Stimulated activated CD8-positive, alpha-beta memory T cell treated with anti-CD3 and anti-CD28 coated beads, Interleukin-15, amount 100 ng/mL, for 1 hour (primary cell): ENCODE data around the gene VIM.
A peak's percentile ranks its signal among the peaks of the same experiment; 100 is the strongest.

Experiments
- DNase-seq: peaks from one replicate; pipeline ENCODE4 v3.0.0-alpha.2; 2020; ENCODE audit warnings: low read depth

The VIM gene

DNA sequence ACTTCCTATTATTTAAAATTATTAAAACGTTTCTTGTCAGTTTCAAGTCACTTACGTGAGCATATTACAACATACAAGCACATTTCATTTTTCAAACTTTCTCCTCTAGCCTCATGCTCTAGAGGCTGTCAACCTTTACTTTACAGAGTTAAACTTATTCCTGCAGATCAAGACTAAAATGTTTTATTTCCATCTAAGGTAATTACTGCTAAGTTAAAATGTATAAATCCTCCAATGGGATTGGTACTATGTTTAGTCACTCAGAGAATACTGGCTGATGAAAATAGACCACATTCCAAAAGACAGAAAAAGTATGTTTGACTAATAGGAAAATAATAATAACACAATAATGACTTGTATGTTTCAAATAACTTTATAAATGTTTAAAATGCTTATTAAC lies 18.2 kb upstream of the VIM start:
- no peak for DNase-seq

DNA sequence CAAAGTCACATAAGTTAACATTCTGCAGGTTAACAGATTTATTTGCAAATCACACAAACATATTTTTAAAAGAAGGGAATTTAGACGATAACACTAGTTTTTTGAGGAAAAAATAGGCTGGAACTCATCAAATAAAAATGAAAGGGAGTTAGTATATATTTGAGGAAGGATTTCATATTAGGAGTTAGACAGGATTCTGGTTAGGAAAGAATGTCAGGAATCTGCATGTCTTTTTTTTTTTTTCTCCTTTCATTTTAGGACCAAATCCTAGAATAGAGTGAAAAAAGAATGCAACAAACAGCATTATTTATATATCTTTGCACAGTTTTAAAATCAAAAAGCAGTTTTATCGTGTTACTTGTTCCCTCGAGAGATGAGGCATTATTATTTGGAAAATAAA lies 17.7 kb upstream of the VIM start:
- no peak for DNase-seq

DNA sequence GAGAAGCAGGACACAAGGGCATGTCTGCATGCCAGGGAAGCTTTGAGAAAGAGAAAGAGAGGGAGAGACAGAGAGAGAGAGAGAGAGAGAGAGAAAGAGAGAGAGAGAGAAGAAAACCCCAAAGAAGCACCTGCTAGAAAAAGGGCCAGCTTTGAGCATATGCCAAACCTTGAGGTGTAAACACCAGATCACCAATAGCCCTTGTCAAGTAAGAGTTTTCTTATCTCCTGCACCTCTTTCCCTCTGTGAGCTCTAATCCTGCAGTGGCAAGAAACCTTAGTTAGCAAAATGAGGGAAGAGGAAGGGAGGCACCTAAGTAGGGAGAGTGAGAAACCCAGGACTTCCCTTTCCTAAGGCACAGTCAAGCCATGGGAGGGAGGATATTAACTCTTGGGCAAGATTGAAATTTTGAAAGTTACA lies 15.2 kb upstream of the VIM start:
- DNase-seq = no peak

DNA sequence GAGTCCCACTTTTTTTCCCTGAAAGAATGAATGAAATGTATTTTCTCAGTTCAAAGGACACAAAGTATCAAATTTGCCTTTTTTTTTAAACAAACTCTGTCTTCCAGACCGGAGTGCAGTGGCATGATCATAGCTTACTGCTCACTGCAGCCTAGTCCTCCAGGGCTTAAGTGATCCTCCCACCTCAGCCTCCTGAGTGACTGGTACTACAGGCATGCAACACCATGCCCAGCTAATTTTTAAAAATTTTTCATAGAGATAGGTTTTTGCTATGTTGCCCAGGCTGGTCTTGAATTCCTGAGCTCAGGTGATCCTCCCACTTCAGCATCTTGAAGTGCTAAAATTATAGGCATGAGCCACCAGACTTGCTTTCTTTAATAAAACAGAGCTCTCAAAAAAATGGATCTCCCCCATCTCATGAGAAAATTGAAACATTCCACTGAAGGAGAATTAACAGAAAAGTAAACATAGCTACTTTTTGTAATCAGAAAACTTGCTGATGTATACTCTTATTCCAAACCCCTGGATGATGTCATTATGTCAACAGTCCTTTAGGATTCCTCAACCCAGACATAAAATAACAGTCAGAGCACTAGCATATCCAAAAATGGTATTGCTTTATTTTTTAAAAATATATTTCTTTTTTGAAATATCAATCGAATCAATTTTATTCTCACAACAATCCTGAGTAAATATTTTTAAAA lies 14.2 kb upstream of the VIM start:
- no peak for DNase-seq

DNA sequence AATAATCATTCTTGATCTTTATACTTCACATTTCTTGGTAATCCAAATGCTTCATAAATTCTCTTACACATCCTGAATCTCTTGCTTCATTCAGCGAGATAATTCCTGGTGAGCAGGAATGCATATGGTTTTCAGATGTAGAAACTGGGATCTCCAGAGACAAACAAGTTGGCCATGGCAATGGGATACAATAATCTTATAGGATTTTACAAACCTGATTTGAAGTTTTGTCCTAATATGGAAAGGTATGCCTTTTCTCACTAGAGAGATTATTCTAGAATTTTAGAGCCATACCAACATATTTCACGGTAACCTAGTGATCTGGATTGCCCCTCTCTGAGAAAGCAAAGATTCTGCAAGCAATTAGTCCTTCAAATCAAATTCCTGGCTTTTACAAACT lies 13.5 kb upstream of the VIM start:
- no peak for DNase-seq

DNA sequence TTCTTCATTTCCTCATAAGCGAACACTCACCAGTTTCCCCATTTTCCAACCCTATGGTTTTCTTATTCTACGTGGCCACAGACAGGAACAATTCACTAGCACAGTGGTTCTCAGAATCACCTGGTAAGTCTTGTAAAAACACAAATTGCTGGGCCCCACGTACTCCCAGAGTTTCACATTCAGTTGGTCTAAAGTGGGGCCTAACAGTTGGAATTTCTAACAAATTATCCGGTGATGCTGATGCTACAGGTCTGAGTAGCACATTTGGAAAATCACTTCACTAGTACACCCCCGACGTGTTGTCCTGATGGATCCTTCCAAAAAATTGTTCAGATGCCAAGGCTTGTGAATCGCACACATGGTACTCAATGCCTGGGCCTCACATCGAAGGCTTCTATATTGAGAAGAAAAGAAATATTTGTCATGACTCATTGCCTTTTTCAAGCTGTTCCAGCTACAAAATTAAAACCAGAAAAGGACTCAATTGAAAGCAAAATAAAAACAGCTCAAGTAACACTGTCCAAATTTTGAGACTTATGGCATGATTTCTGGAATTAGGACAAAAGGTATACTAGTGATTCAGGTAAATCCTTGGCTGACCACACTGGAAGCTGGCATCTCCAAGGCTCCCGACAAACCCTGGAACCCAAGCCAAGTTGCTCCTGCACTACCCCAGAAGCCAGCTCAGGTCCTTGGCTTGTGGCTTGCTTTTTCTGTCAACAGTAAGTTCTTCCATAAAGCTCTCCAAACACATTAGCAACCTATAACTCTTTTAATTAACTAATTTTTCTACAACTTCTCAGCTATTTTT lies 12.9 kb upstream of the VIM start:
- DNase-seq = no peak

DNA sequence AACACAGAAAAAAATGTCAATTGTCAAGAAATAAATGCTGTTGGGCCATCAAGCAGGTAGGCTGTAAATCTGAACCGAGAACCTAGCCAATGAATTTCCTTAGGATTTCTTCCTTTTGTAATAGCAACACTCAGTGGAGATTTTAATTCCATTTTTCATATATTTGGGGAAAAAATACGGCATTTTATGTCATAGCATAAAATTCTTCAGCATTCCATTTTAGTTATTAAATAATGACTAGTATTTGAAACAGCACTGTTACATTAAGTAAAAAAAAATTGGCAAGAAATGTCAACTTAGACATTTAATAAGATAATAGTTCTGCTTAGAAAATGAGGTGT lies 12.3 kb upstream of the VIM start:
- no peak for DNase-seq

DNA sequence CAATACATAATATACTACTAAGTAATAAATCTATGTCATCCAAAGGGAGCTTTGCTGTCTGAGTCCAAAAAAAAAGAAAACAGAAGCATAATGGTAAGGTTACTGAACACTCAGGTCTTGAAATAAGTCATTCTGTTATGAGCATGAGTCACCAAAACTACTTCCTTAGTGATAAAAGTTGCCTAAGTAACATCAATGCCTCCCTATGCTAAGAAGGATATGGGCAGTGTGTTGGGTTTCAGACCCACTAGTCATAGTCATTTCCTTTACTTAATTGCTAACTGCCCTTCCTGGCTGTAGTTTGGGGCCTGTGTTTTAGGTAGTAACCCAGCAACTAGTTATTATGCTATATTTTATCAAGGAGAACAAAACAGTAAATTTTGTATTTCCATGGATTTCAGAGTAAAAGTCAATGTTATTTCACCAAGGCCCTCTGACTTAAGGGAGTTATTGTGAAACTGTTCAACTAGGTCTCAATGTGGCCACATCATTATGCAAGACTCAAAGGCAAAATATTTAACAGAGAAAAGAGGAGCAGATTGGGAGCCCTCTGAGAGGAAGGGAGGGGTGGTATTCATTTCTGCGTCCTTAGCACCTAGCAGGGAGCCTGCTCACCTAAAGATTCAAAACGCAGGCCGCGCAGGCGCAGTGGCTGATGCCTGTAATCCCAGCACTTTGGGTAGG lies 11.7 kb upstream of the VIM start:
- DNase-seq = no peak

DNA sequence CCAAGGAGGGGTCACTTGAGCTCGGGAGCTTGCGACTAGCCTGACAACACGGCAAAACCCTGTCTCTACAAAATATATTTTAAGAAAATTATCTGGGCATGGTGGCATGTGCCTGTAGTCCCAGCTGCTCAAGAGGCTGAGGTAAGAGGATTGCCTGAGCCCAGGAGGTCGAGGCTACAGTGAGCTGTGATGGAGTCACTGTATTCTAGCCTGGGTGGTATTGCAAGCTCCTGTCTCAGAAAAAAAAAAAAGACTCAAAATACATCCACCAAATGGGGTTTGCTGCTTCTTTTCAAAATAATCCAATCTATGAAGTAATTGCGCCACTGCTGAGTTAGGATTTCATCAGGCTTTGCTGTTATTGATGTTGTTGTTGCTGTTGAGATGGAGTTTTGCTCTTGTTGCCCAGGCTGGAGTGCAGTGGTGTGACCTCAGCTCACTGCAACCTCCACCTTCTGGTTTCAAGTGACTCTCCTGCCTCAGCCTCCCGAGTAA lies 11.1 kb upstream of the VIM start:
- no peak for DNase-seq

DNA sequence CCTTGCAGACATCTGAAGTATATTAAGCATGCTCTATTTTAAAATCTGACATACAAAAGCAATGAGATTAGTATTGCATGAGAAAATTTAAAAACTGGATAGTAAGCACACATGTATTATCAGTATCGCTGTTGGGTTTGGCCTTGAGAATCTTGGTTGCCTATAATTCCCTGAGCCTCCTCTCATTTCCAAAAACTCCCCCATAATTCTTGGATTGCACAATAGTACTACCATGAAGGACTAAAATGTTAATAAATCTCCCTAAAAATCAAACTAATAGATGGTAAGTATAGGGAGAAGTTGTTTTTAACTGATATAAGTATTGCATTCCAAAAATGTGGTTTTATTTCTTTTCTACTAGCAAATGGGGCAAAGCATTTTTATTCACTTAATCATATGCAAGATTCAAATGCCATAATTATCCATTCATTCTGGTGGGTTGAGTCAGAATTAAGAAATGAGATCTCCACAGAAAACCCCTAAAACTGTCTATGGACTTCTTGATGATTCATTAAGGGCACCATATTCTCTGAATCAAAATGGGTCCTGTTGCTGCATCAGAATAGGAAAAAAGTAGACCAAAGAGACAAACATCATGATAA lies 10.3 kb upstream of the VIM start:
- no peak for DNase-seq

DNA sequence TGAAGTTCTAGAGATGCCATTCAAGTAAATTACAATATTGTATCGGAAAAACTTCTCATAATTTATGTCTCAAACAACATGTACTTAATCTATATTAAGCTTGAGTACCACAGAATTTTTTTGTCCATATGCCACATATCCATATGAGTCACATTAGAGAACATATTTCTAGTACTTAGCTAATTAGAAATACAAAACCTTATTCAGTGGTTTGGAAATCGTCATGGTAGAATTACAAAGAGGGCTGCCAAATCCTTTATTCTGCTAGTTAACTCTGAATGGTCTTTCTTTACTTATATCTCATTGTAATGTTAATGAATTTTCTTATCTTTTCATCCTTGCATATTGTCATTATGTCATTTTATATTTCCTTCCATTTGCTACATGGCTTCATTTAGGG lies 9.0 kb upstream of the VIM start:
- DNase-seq = no peak

DNA sequence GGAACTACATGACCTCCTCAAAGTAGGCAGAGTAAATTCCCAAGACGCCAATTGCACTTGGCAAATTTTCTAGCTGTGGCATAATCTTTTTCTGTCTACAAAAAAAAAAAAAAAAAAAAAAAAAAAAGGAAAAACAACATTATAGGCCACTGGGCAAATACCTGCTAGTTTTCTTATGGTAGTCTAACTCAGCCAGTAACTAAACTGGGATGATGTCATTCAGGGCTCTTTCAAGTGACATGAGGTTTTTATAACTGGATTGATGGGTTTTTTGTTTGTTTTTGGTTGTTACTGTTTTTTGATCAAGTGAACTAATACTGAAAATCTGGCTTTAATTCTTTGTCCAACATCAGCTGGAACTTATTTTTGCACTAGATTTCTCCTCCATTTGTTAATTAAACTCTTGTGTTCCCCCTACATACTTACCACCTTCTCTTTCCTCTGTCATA lies 7.4 kb upstream of the VIM start:
- no peak for DNase-seq

DNA sequence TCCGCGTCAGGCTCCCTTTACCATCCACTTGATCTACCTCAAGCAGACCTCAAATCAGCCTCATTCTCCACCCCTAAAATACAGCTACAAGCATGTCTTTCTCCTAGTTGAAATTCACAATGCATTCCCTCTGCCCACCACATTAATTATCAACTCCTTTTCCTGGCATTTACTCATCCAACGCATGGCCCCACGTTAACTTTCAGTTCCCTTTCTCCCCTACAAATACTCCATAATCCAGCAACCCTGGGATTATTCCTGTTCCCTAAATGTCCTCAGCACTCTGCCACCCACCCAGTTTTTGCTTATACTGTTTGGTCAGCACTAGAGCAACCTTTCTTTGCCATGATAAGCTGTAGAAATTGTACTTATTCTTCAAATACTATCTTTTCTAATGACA lies 5.7 kb upstream of the VIM start:
- no peak for DNase-seq

DNA sequence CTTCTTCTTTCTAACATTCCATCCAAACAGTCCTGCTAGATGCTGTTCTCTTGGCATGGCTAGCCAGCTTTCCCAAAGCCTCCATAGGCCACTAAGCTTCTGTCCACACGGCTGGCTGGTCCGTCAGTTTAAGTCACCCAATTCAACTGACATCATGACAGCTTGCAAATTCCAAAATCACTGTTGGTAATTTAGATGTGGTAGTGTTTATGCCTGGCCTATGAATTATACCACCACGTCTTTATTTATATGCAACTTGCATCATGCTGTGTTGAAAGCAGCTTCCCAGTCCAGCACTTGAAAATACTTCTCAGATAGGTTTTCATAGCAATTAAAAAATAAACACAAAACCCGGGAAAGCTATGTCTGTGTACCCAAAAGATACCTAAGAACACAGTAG lies 2.2 kb upstream of the VIM start:
- DNase-seq = no peak

DNA sequence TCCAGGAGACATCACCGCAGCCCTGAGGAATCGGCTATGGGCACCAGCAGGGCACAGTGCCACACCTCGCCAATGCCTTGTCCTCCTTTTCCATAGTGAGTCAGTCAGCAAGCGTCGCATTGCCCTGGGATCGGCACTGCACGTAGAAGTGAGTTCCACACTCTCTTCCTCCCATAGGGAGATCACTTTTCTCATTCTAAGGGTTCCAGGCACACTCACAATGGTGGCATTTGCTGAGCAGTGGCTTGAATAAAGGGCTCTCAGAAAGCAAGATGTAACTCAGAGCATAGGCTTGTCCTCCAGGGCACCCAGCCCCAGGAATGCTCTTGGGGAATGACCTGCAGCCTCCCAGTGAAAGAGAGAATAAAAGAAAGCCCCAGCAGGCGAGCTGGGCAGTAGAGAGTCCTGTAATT lies 1.1 kb upstream of the VIM start:
- no peak for DNase-seq

DNA sequence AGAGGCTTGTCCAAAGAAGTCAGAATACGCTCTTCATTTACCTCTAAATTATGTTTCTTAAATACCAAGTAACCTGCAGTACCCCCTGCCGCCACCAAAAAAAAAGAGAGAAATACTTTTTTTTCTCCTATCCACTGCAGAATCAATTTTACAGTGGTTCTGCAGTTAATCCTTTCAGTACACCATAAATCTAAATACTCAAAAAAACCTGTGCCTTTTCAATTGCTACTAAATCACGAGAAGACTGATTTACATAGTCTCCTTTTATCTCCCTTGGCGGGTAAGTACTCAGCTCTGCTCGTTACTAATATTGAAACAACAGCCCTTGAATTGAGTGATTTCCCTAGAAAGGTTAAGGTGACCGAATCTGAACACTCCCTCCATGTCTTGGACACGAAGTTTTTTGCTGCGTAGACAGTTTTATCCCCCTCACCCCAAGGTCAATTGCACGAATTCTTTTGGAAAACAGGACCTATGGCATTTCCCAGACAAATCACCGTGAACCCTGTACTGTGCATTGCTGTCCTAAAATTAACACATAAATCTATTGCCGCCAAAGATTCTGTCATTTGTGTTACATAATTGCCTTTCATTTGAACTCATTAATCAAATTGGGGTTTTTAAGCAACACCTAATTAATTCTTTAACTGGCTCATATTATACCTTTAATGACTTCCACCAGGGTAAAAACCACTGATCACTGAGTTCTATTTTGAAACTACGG lies 512 bp upstream of the VIM start:
- DNase-seq = no peak

DNA sequence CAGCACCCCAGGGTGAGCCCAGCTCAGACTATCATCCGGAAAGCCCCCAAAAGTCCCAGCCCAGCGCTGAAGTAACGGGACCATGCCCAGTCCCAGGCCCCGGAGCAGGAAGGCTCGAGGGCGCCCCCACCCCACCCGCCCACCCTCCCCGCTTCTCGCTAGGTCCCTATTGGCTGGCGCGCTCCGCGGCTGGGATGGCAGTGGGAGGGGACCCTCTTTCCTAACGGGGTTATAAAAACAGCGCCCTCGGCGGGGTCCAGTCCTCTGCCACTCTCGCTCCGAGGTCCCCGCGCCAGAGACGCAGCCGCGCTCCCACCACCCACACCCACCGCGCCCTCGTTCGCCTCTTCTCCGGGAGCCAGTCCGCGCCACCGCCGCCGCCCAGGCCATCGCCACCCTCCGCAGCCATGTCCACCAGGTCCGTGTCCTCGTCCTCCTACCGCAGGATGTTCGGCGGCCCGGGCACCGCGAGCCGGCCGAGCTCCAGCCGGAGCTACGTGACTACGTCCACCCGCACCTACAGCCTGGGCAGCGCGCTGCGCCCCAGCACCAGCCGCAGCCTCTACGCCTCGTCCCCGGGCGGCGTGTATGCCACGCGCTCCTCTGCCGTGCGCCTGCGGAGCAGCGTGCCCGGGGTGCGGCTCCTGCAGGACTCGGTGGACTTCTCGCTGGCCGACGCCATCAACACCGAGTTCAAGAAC lies 1.1 kb downstream of the VIM start:
- peak; percentile 58 for DNase-seq

DNA sequence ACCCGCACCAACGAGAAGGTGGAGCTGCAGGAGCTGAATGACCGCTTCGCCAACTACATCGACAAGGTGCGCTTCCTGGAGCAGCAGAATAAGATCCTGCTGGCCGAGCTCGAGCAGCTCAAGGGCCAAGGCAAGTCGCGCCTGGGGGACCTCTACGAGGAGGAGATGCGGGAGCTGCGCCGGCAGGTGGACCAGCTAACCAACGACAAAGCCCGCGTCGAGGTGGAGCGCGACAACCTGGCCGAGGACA lies 1.6 kb downstream of the VIM start:
- peak; percentile 21 for DNase-seq

DNA sequence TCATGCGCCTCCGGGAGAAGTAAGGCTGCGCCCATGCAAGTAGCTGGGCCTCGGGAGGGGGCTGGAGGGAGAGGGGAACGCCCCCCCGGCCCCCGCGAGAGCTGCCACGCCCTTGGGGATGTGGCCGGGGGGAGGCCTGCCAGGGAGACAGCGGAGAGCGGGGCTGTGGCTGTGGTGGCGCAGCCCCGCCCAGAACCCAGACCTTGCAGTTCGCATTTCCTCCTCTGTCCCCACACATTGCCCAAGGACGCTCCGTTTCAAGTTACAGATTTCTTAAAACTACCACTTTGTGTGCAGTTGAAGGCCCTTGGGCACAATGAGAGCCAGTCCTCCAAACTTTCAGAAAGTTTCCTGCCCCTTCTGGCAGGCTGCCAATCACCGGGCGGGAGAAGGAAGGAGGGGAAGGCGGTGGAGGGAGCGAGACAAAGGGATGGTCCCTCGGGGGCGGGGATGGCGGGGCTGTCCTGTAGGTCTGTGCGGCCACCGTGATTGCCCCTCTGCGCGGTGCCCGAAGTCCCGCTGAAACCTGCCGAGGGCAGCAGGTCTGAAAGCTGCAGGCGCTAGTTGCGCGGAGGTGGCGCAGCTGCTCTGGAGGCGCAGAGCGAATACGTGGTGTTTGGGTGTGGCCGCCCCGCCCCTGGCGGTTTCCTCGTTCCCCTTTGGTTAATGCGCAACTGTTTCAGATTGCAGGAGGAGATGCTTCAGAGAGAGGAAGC lies 2.1 kb downstream of the VIM start:
- DNase-seq = peak; percentile 81

DNA sequence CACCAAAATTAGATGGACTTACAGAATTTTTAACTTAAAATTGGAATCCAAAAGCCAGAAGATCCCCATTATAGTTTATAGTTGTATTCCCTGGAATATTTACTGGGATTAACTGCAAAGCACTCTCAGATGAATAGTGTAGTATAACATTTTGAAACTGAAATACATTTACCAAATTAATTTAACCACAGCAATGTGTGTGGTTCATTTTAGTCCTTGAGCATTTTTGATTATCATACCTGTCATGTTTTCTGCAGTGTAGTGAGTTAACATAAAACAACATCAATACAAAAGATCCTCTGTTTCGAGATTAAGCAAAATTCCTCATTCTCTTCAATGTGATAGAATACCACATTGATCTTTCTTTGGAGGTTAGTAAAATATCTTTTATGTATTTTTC lies 3.7 kb downstream of the VIM start:
- no peak for DNase-seq
